Activated CD4-positive, alpha-beta T cell treated with anti-CD3 and anti-CD28 coated beads for 36 hours (primary cell): ENCODE results near the gene NDRG4. TPM values are rescaled to one million over a fixed set of nuclear protein-coding genes. Genes with fewer than 3 reads are reported as not detected.
A peak's percentile ranks its signal among the peaks of the same experiment; 100 is the strongest.

Source experiments
- ATAC-seq: fragments of 200-7000 bp; cut with Tn5 transposase; one replicate; pipeline ENCODE4 v1.10.0; 2021; ENCODE audit warnings: mild to moderate bottlenecking, moderate library complexity
- CTCF ChIA-PET: fragments of 350-600 bp; sonication (Branson Sonifier 250); formaldehyde crosslinking; loops from one replicate; lab custom pipeline; 2021; ENCODE audit warnings: antibody characterized with exemption; lab: Charles Lee
- POLR2A ChIA-PET: fragments of 350-600 bp; sonication (Branson Sonifier 250); formaldehyde crosslinking; loops from one replicate; lab custom pipeline; 2021; ENCODE audit warnings: antibody characterized with exemption, inconsistent platforms; lab: Charles Lee
- DNase-seq: peaks from one replicate; pipeline ENCODE4 v3.0.0-alpha.2; 2020
- H3K27ac Mint-ChIP-seq: one replicate; pipeline ENCODE4 v1.8.0; 2021; ENCODE audit warnings: mixed read lengths
- H3K27me3 Mint-ChIP-seq: one replicate; pipeline ENCODE4 v1.8.0; 2021; ENCODE audit warnings: mixed read lengths
- H3K36me3 Mint-ChIP-seq: one replicate; pipeline ENCODE4 v1.8.0; 2021; ENCODE audit warnings: low read depth, mixed read lengths
- H3K4me1 Mint-ChIP-seq: one replicate; pipeline ENCODE4 v1.8.0; 2021; ENCODE audit warnings: mixed read lengths
- H3K4me3 Mint-ChIP-seq: one replicate; pipeline ENCODE4 v1.8.0; 2021; ENCODE audit warnings: mild to moderate bottlenecking, moderate library complexity, mixed read lengths
- H3K9me3 Mint-ChIP-seq: one replicate; pipeline ENCODE4 v1.8.0; 2021; ENCODE audit warnings: low read depth, mixed read lengths
- intact Hi-C, 2 experiments: fragments of 100-400 bp; cut with DNase I in 1 of 2; cut with micrococcal nuclease in 1 of 2; formaldehyde crosslinking; loops; one replicate each; pipeline versions ENCODE4 v1.14.2 to v1.15.1; 2022 to 2024; cut with DNase I, micrococcal nuclease
- total RNA-seq, 2 experiments: library from RNA; stranded (reverse); gene quantifications; one replicate each; pipeline ENCODE4 v1.2.3, GENCODE V29; 2021

Gene NDRG4
- total RNA-seq, result 1 to 10 TPM; 6.9 to 7.2 TPM

GRCh38 chr16:58499615-58500351 lies at the start of gene NDRG4:
Gene NDRG4, plus strand, starts transcription at chr16:58500143. Its CDS starts 106 bp downstream, at chr16:58500249.
- Mint-ChIP-seq H3K27me3 (no peaks in the 10 kb centered on the region), H3K27ac (no peak within 1 kb of the TSS), H3K4me1 (peaks cover 28% of the 10 kb centered on the region), H3K9me3 (no peaks in the 10 kb centered on the region), H3K4me3 (peak within 1 kb of the TSS; percentile 68), H3K36me3 (no peaks in the 10 kb centered on the region)
- CTCF ChIA-PET, result interaction anchor here (0.6 to 1.9 kb wide), 7 partner anchors 12 to 256 kb away, joined by 3 to 10 read pairs (median 4); no protein-coding TSS in a partner anchor
- POLR2A ChIA-PET, result interaction anchor here (0.6 kb wide), 1 partner anchor 45 kb away, joined by 3 read pairs; no protein-coding TSS in a partner anchor
- DNase-seq, result peak; percentile 75
- intact Hi-C loops, result loop anchor here in 1 of 2 experiments (2.0 kb wide), 1 partner anchor 15 kb away; the partner anchor contains the start of gene SETD6
- ATAC-seq, result peak; percentile 72

DNA sequence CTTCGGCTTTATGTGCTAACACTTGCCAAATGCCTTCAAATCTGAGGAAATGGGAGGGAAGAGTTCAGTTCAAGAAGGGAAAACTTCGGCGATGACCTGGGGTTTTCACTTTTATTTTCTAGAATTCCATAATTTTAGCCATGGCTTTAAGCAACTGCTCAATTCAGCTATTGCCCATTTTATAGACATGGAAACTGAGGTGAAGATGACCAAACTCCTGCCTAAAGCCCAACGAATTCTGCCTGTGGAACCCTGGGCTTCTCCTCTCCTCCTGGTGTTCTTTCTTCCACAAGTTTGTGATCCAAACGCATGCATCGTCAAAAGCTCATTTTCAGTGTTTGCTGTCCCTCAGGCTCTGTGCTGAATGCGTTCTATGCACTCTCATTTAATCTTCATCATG lies 49.4 kb upstream of the NDRG4 start:
- CTCF ChIA-PET, result interaction anchor here (1.7 kb wide), 1 partner anchor 37 kb away, joined by 4 read pairs; no protein-coding TSS in a partner anchor
- intact Hi-C loops, result no loop called here

GRCh38 chr16:58451265-58451689 lies 48.7 kb upstream of the NDRG4 start:
- CTCF ChIA-PET, result no interaction called here
- ATAC-seq, result no peak
- H3K4me1 Mint-ChIP-seq, result no peaks in the 10 kb centered on the region

More for the DNA sequence above, 49.4 kb upstream of the NDRG4 start:
- Mint-ChIP-seq H3K9me3 (no peaks in the 10 kb centered on the region), H3K36me3 (no peaks in the 10 kb centered on the region), H3K27ac (no peak overlapping the region), H3K4me1 (no peaks in the 10 kb centered on the region), H3K27me3 (peaks cover 14% of the 10 kb centered on the region), H3K4me3 (no peak overlapping the region)
- DNase-seq (no peak), ATAC-seq (no peak)
- POLR2A ChIA-PET, result no interaction called here

DNA sequence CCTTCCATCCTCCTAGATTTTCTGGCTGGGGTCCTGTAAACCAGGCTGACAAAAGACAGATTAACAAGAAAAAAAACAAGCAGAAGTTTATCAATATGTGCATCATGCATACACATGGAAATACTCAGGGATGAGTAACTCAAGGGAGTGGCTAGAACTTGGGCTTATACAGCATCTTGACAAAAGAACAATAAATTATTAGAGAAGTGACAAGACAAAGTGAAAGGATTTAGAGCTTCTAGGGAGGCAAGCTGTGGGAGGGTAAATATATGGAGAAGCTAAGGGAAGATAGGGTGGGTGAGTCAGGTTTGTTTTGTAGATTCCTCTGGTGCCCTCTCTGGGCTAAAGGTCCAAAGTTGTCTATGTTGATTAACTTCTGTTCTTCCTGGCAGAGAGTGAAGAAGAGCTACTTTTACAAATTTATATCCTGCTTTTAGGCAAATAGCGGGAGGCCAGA lies 48.0 kb upstream of the NDRG4 start:
- Mint-ChIP-seq H3K27me3 (peaks cover 17% of the 10 kb centered on the region), H3K4me3 (no peak overlapping the region), H3K9me3 (no peaks in the 10 kb centered on the region), H3K4me1 (no peaks in the 10 kb centered on the region), H3K27ac (no peak overlapping the region), H3K36me3 (no peaks in the 10 kb centered on the region)
- POLR2A ChIA-PET, result interaction anchor here (0.7 kb wide), 1 partner anchor 203 kb away, joined by 3 read pairs; a partner anchor contains a TSS
- CTCF ChIA-PET, result interaction anchor here (0.8 kb wide), 1 partner anchor 169 kb away, joined by 3 read pairs; no protein-coding TSS in a partner anchor
- ATAC-seq (no peak), DNase-seq (no peak)
- intact Hi-C loops, result no loop called here

More at GRCh38 chr16:58451265-58451689, 48.7 kb upstream of the NDRG4 start:
- Mint-ChIP-seq H3K36me3 (no peaks in the 10 kb centered on the region), H3K4me3 (no peak overlapping the region), H3K9me3 (no peaks in the 10 kb centered on the region), H3K27me3 (peaks cover 15% of the 10 kb centered on the region), H3K27ac (no peak overlapping the region)
- POLR2A ChIA-PET, result no interaction called here
- no peak for DNase-seq
- intact Hi-C loops, result no loop called here

- ChIA-PET POLR2A (interaction anchor here (0.7 kb wide), 1 partner anchor 203 kb away, joined by 3 read pairs; a partner anchor contains a TSS), CTCF (no interaction called here)
- Mint-ChIP-seq H3K4me1 (no peaks in the 10 kb centered on the region), H3K4me3 (no peak overlapping the region), H3K9me3 (no peaks in the 10 kb centered on the region), H3K27me3 (peaks cover 17% of the 10 kb centered on the region), H3K36me3 (no peaks in the 10 kb centered on the region), H3K27ac (no peak overlapping the region)
- no peak for ATAC-seq
- intact Hi-C loops, result no loop called here
- no peak for DNase-seq
Observed at GRCh38 chr16:58452640-58453039, 47.3 kb upstream of the NDRG4 start.

GRCh38 chr16:58454178-58454577 lies 45.8 kb upstream of the NDRG4 start:
- DNase-seq (no peak), ATAC-seq (no peak)
- ChIA-PET CTCF (interaction anchor here (1.7 kb wide), 1 partner anchor 118 kb away, joined by 6 read pairs; no protein-coding TSS in a partner anchor), POLR2A (interaction anchor here (0.7 kb wide), 1 partner anchor 864 kb away, joined by 3 read pairs; no protein-coding TSS in a partner anchor)
- Mint-ChIP-seq H3K27ac (no peak overlapping the region), H3K4me3 (no peak overlapping the region), H3K9me3 (no peaks in the 10 kb centered on the region), H3K4me1 (peaks cover 3% of the 10 kb centered on the region), H3K27me3 (peaks cover 20% of the 10 kb centered on the region), H3K36me3 (no peaks in the 10 kb centered on the region)
- intact Hi-C loops, result no loop called here

GRCh38 chr16:58454856-58455255 lies 45.1 kb upstream of the NDRG4 start:
- no peaks in the 10 kb centered on the region for H3K9me3 Mint-ChIP-seq
- H3K4me1 Mint-ChIP-seq, result peaks cover 7% of the 10 kb centered on the region
- CTCF ChIA-PET, result interaction anchor here (1.7 kb wide), 1 partner anchor 118 kb away, joined by 6 read pairs; no protein-coding TSS in a partner anchor
- no peak overlapping the region for H3K4me3 Mint-ChIP-seq
- POLR2A ChIA-PET, result interaction anchor here (0.7 to 0.8 kb wide), 2 partner anchors 45 to 864 kb away, joined by 3 read pairs; partner anchors contain the start of gene NDRG4
- DNase-seq (no peak), ATAC-seq (no peak)
- H3K36me3 Mint-ChIP-seq, result no peaks in the 10 kb centered on the region
- peaks cover 18% of the 10 kb centered on the region for H3K27me3 Mint-ChIP-seq
- no peak overlapping the region for H3K27ac Mint-ChIP-seq
- intact Hi-C loops, result no loop called here

DNA sequence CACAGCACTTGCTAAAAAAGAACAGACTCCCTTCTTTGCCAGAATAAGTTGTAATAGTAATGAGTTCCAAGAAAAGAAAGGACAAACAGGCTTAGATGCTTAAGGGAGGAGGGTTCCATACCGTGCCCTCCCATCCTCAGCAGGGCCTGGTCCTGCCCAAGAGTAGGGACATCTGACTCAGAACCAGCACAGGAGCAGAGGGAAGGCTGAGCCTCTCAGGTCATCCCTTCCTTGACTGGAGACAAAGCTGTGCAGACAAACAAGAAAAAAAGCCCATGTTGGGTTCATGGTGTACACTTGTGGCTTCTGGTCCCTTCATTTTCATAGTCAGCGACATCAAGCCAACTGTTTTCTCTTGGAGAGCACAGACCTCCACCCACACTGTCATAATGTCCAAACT lies 44.2 kb upstream of the NDRG4 start:
- DNase-seq (no peak), ATAC-seq (no peak)
- H3K36me3 Mint-ChIP-seq, result no peaks in the 10 kb centered on the region
- POLR2A ChIA-PET, result no interaction called here
- H3K4me3 Mint-ChIP-seq, result no peak overlapping the region
- H3K27ac Mint-ChIP-seq, result no peak overlapping the region
- CTCF ChIA-PET, result no interaction called here
- no peaks in the 10 kb centered on the region for H3K9me3 Mint-ChIP-seq
- intact Hi-C loops, result no loop called here
- peaks cover 7% of the 10 kb centered on the region for H3K4me1 Mint-ChIP-seq
- peaks cover 21% of the 10 kb centered on the region for H3K27me3 Mint-ChIP-seq

- no peak overlapping the region for H3K4me3 Mint-ChIP-seq
- peaks cover 7% of the 10 kb centered on the region for H3K4me1 Mint-ChIP-seq
- CTCF ChIA-PET, result no interaction called here
- ATAC-seq (no peak), DNase-seq (no peak)
- intact Hi-C loops, result no loop called here
- no peaks in the 10 kb centered on the region for H3K36me3 Mint-ChIP-seq
- peaks cover 23% of the 10 kb centered on the region for H3K27me3 Mint-ChIP-seq
- no peaks in the 10 kb centered on the region for H3K9me3 Mint-ChIP-seq
- no peak overlapping the region for H3K27ac Mint-ChIP-seq
- POLR2A ChIA-PET, result no interaction called here
Observed at GRCh38 chr16:58456193-58456592, 43.8 kb upstream of the NDRG4 start.

DNA sequence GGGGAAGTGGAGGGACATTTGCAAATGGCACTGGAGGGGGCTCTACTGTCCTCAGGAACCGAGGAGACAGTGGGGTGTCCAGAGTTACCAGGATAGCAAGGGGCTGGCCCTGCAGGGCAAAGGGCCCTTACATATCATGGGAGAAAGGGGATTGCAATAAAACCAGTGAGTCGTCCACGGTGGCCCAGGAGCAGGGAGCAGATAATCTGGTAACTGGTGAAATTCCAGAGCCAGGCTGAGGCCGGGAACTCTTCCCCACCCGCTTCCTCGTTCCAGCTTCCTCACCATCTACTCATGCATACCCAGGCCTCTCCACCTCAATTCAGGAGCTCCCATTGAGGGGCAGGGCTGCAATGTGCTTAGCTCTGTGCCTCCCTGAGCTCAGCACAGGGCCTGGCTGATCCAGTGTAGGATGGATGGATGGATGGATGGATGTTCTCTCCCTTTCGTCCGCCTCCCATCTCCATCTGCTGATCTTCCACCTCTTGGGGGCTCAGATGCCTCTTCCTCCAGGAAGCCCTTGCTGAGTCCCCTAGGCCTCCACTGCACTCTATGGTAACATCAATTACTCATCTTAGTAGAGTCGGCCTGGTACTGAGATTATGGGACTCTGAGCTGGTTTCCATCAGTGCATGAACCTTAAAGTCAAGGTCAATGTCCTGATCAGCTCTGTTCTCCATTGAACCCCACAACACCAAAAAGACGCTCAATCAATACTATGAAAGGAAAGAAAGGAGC lies 41.2 kb upstream of the NDRG4 start:
- ATAC-seq (peak; percentile 33), DNase-seq (no peak)
- H3K4me3 Mint-ChIP-seq, result no peak overlapping the region
- intact Hi-C loops, result loop anchor here in 1 of 2 experiments (2.0 kb wide), 1 partner anchor 66 kb away; the partner anchor contains the start of gene GINS3
- H3K4me1 Mint-ChIP-seq, result peaks cover 7% of the 10 kb centered on the region
- H3K27me3 Mint-ChIP-seq, result peaks cover 32% of the 10 kb centered on the region
- ChIA-PET CTCF (interaction anchor here (0.5 to 1.1 kb wide), 4 partner anchors 15 to 123 kb away, joined by 3 read pairs; no protein-coding TSS in a partner anchor), POLR2A (interaction anchor here (0.7 kb wide), 1 partner anchor 204 kb away, joined by 4 read pairs; no protein-coding TSS in a partner anchor)
- no peak overlapping the region for H3K27ac Mint-ChIP-seq
- H3K9me3 Mint-ChIP-seq, result no peaks in the 10 kb centered on the region
- no peaks in the 10 kb centered on the region for H3K36me3 Mint-ChIP-seq
